PC-9 (cell line): ENCODE data around the gene PIP5K1B.

Experiments used
- EZH2 ChIP-seq: fragments of 200-600 bp; sonication (generic); IDR thresholded peaks from 2 replicates; pipeline ENCODE4 v1.8.0; 2017; ENCODE audit warnings: antibody characterized with exemption, low read depth
- TF ChIP-seq, protein P1 (sequence below): fragments of 200-600 bp; sonication (generic); conservative IDR thresholded peaks from 2 replicates; pipeline ENCODE4 v1.6.1; 2017; ENCODE audit warnings: mixed run types, antibody characterized with exemption, mild to moderate bottlenecking, moderate library complexity

DNA sequence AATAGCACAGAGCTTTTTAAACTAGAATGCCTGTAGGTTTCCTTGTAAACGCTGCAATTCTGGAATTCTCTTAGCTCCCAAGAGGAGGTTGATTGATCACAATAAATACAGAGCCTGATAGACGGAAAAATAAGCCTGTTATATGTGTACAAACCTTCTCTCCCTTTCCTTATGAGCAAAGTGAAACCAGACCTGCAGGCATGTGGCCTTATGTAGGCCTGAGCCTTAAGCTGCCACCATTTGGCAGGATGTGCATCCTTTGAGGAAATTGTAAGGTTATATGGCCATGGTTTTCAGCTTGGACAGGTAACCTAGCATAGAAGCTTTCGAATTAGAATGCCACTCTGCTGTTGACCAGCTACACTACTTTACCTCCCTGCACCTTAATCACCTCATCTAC lies 259.7 kb downstream of the PIP5K1B start:
- TF ChIP-seq, protein P1, sequence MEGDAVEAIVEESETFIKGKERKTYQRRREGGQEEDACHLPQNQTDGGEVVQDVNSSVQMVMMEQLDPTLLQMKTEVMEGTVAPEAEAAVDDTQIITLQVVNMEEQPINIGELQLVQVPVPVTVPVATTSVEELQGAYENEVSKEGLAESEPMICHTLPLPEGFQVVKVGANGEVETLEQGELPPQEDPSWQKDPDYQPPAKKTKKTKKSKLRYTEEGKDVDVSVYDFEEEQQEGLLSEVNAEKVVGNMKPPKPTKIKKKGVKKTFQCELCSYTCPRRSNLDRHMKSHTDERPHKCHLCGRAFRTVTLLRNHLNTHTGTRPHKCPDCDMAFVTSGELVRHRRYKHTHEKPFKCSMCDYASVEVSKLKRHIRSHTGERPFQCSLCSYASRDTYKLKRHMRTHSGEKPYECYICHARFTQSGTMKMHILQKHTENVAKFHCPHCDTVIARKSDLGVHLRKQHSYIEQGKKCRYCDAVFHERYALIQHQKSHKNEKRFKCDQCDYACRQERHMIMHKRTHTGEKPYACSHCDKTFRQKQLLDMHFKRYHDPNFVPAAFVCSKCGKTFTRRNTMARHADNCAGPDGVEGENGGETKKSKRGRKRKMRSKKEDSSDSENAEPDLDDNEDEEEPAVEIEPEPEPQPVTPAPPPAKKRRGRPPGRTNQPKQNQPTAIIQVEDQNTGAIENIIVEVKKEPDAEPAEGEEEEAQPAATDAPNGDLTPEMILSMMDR = no peak
- no peak for TF ChIP-seq EZH2
